ENCODE measurements around the gene DPP6. TPM values are rescaled to one million over a fixed set of nuclear protein-coding genes. Genes with fewer than 3 reads are reported as not detected.

Gene DPP6
- polyA plus RNA-seq, 1 donor (not counting 4 experiments of a cell fraction or from before 2014, with no cell fraction given) = not detected

- Histone ChIP-seq H3K27me3 (ENCODE audit: control insufficient read depth, extremely low read depth, insufficient read depth, low read length) (no peaks in the 10 kb centered on the region), H3K36me3 (ENCODE audit: control insufficient read depth in 2 of 2, extremely low read depth in 1 of 2, insufficient read depth in 2 of 2, low read length in 2 of 2) (no peaks in the 10 kb centered on the region), H3K79me2 (ENCODE audit: control insufficient read depth, insufficient read depth, low read length) (no peaks in the 10 kb centered on the region), H3K27ac (ENCODE audit: control insufficient read depth, insufficient read depth, low read length) (no peak overlapping the region), H3K4me2 (ENCODE audit: control insufficient read depth, extremely low read depth, insufficient read depth, low read depth, low read length) (no peak overlapping the region), H3K4me1 (ENCODE audit: control insufficient read depth, extremely low read depth, insufficient read depth, low read length) (no peaks in the 10 kb centered on the region), H3K9me3 (ENCODE audit: control insufficient read depth, low read depth, low read length) (peaks cover 6% of the 10 kb centered on the region), H4K20me1 (ENCODE audit: control insufficient read depth, extremely low read depth, insufficient read depth, low read length) (no peaks in the 10 kb centered on the region), H3K4me3 (ENCODE audit: control insufficient read depth in 2 of 3, extremely low read depth in 1 of 3, insufficient read depth in 2 of 3, low read depth in 1 of 3, low read length in 3 of 3) (no peak overlapping the region), H3K9ac (ENCODE audit: control insufficient read depth, extremely low read depth, insufficient read depth, low read length) (no peak overlapping the region), H2AFZ (ENCODE audit: control insufficient read depth, low read length) (no peak overlapping the region), H3K9me1 (ENCODE audit: control insufficient read depth, extremely low read depth, insufficient read depth, low read length) (no peaks in the 10 kb centered on the region)
- DNase-seq (ENCODE audit: low read depth, low spot score) (no peak), FAIRE-seq (no peak)
- dilution Hi-C loops (cut with MboI; ENCODE audit: extremely low pct_ligation_motif_present, low sequenced_read_pairs) = no loop called here
- TF ChIP-seq CTCF (optimal IDR thresholded peaks at IDR 0.05 in 1 of 3, IDR thresholded peaks at IDR 0.05 in 1 of 3, conservative IDR thresholded peaks at IDR 0.05 in 1 of 3; ENCODE audit: extremely low read depth in 1 of 3, insufficient read depth in 2 of 3, low read length in 3 of 3) = peak in 2 of 3 experiments; percentile 16 to 56
- no peak for TF ChIP-seq EZH2 (IDR thresholded peaks at IDR 0.05; ENCODE audit: low read length)
Observed at GRCh38 chr7:154794147-154794780, 742.1 kb downstream of the DPP6 start.

GRCh38 chr7:154795014-154795413, 742.8 kb downstream of the DPP6 start:
- dilution Hi-C loops (cut with MboI; ENCODE audit: extremely low pct_ligation_motif_present, low sequenced_read_pairs) = no loop called here
- Histone ChIP-seq H3K27me3 (ENCODE audit: control insufficient read depth, extremely low read depth, insufficient read depth, low read length) (no peaks in the 10 kb centered on the region), H4K20me1 (ENCODE audit: control insufficient read depth, extremely low read depth, insufficient read depth, low read length) (no peaks in the 10 kb centered on the region), H3K36me3 (ENCODE audit: control insufficient read depth in 2 of 2, extremely low read depth in 1 of 2, insufficient read depth in 2 of 2, low read length in 2 of 2) (no peaks in the 10 kb centered on the region), H3K79me2 (ENCODE audit: control insufficient read depth, insufficient read depth, low read length) (no peaks in the 10 kb centered on the region), H3K9me1 (ENCODE audit: control insufficient read depth, extremely low read depth, insufficient read depth, low read length) (no peaks in the 10 kb centered on the region), H3K4me3 (ENCODE audit: control insufficient read depth in 2 of 3, extremely low read depth in 1 of 3, insufficient read depth in 2 of 3, low read depth in 1 of 3, low read length in 3 of 3) (no peak overlapping the region), H3K27ac (ENCODE audit: control insufficient read depth, insufficient read depth, low read length) (no peak overlapping the region), H3K4me2 (ENCODE audit: control insufficient read depth, extremely low read depth, insufficient read depth, low read depth, low read length) (no peak overlapping the region), H3K4me1 (ENCODE audit: control insufficient read depth, extremely low read depth, insufficient read depth, low read length) (no peaks in the 10 kb centered on the region), H3K9ac (ENCODE audit: control insufficient read depth, extremely low read depth, insufficient read depth, low read length) (no peak overlapping the region), H2AFZ (ENCODE audit: control insufficient read depth, low read length) (no peak overlapping the region), H3K9me3 (ENCODE audit: control insufficient read depth, low read depth, low read length) (peaks cover 6% of the 10 kb centered on the region)
- DNase-seq (ENCODE audit: low read depth, low spot score) = no peak
- no peak for TF ChIP-seq CTCF (optimal IDR thresholded peaks at IDR 0.05 in 1 of 3, IDR thresholded peaks at IDR 0.05 in 1 of 3, conservative IDR thresholded peaks at IDR 0.05 in 1 of 3; ENCODE audit: extremely low read depth in 1 of 3, insufficient read depth in 2 of 3, low read length in 3 of 3)
- FAIRE-seq = no peak

Data from keratinocyte (primary cell).